ENCODE results near the gene F2R.

The F2R gene

GRCh38 chr5:76690704-76691466, 25.0 kb upstream of the F2R start:
- FAIRE-seq: no peak

- FAIRE-seq: no peak
Observed at GRCh38 chr5:76691467-76692273, 24.3 kb upstream of the F2R start.

DNA sequence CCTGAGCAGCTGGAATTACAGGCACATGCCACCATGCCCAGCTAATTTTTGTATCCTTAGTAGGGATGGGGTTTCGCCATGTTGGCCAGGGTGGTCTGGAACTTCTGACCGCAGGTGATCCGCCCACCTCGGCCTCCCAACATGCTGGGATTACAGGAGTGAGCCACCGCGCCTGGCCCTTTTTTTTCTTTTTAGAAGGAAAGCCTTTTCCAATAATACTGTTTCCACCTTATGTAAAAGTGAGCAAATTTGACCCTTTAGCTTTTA, 23.7 kb upstream of the F2R start:
- no peak for FAIRE-seq

DNA sequence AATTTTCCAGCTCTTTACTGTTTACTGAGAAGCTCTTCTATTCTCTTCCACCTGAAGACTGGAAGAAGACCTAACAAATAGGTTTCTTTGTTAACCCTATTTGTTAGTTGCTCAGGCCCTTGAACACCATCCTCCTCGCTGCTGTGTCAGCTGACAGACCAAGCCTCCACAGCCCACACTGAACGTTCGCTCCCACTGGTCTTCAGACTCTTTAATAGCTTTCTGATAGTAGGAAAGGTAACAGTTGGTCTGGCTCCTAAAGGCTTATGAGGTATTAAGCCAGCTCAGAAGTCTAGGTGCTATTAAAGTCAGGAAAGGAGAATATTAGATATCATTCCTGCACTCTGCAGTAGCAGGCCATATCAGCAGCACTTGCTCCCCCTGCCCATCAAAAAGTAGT, 23.3 kb upstream of the F2R start:
- FAIRE-seq: no peak

- FAIRE-seq: no peak
Observed at GRCh38 chr5:76693141-76693540, 22.8 kb upstream of the F2R start.

- FAIRE-seq: no peak
Observed at GRCh38 chr5:76694317-76694716, 21.6 kb upstream of the F2R start.

- FAIRE-seq: no peak
Observed at GRCh38 chr5:76695346-76695745, 20.6 kb upstream of the F2R start.

DNA sequence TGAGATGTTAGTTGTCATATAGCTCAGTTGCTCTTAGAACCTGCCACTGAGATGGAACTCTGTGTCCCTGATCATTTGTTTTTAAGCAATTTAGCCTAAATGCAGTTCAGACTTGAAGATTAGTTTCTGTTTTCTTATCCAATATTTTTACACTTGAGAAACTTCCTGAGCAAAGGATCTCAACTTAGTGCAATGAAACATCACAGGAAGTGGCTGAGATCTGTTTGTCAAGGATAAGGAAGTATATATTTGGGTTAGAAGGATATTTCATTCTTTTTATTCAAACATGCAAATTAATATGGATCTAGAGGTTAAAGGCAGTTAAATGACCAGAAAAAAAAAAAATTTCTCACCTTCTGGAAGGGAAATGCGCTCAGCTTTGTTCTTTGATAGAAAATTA, 19.7 kb upstream of the F2R start:
- FAIRE-seq: no peak

DNA sequence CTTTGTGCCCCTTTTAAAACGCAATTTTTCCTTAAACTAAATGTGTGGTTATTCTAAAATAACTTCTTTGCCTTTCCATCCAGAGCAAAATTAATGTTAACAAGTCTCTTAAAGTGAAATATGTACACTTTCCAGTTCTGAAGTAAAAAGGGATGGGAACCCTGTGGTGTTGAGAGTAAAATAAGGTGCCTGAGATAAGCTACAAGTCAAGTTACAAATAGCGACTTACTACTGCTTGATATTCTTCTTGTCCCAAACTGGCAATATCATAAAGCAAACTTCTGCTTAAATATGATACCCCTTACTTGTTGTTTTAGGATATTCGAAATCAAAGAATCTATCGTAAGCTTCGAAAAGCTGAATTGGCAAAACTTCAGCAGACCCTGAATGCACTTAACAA, 18.3 kb upstream of the F2R start:
- no peak for FAIRE-seq

GRCh38 chr5:76700571-76700970, 15.4 kb upstream of the F2R start:
- FAIRE-seq: no peak

GRCh38 chr5:76701298-76701697, 14.6 kb upstream of the F2R start:
- FAIRE-seq: no peak

DNA sequence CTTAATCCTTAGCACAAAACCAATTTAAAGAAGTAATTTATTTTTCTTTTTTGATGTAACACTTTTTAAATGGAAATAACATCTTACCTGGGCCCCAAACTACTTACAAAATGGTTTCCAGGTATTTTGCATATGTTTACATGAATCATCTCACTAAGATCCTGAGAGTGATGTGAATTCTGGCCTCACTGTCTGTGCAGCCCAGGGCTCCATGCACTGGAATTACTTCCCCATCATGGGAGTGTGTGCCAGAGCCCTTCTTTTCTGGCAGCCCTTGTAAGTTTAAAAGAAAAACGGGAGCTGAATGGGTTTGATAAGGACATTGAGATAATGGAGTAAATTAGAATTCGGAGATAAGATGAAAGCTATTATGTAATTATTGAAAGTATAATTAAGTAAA, 12.2 kb upstream of the F2R start:
- FAIRE-seq: no peak

DNA sequence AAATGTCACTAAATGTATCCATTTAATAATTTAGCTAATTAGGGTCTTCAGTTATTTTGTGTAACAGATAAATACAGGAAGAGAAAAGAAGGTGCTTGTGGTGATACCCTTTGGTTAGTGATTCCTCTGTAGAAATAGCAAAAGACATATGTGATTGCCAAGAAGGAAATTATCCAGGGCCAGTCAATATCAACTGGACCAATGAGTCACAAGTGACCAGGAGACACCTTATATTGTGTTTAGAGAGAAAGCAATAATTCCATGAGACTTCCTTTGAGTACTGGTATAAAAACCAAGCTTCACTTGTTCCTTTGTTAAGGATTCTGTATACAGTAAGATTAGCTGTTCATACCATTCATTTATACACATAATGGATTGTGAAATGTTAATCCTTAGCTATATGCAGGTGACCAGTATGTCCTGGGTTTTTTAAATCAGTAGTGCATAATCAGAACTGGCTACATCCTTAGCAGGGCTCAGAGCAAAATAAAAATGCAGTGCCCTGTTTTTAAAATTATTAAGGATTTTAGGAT, 11.7 kb upstream of the F2R start:
- no peak for FAIRE-seq

DNA sequence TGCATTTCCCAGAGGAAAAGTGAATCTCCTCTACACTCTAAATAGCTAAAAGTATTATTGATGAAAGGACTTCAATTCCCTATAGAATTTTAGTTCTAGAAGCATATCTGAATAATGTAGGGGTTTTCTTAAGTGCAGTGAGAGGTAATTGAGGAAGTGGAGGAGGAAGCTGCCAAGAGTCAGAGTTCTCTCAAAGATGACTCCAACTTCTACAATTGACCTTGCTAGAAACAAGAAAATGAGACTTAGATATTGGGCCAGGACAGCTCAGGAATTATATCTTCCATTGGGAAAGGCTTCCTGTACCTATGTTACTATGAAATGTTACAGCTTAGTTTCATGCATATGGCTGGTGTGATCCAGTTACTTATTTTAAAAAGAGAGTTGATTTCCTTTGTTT, 10.4 kb upstream of the F2R start:
- FAIRE-seq: no peak

- FAIRE-seq: no peak
Observed at GRCh38 chr5:76709762-76710161, 6.2 kb upstream of the F2R start.

DNA sequence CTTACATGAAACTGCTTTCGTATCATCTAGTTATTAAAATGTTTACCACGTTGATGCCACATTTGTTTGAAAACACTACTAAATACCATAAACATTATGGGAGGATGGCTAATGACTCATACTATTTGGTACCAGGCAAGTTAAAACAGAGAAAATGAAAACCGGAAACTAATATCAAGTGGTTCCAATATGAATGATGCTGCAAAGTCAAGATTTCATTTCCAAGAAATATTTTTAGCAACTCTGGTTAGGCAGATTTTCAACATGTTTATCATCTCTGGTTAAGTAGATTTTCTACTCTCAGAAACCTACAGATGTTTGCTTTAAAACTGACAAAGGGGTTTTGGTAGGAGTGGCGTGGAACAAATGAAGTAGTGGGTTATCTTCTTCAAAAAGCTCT, 4.9 kb upstream of the F2R start:
- FAIRE-seq: no peak

GRCh38 chr5:76714751-76715485, 1.0 kb upstream of the F2R start:
- no peak for FAIRE-seq

DNA sequence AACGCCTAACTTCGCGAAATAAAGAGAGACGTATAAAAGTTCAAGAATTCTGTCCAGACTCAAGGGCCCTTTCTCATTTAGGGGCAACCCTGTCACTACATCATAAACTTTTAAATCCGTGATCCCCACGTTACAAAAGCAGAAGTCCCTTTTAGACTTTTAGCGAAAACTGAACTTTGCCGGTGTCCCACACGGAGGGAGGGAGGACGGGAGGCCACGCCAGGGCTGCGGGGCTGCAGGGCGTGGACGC, 515 bp upstream of the F2R start:
- no peak for FAIRE-seq

GRCh38 chr5:76716456-76717157, 681 bp downstream of the F2R start:
- no peak for FAIRE-seq

- FAIRE-seq: no peak
Observed at GRCh38 chr5:76717222-76718083, 1.5 kb downstream of the F2R start.

- FAIRE-seq: no peak
Observed at GRCh38 chr5:76718381-76718832, 2.5 kb downstream of the F2R start.

DNA sequence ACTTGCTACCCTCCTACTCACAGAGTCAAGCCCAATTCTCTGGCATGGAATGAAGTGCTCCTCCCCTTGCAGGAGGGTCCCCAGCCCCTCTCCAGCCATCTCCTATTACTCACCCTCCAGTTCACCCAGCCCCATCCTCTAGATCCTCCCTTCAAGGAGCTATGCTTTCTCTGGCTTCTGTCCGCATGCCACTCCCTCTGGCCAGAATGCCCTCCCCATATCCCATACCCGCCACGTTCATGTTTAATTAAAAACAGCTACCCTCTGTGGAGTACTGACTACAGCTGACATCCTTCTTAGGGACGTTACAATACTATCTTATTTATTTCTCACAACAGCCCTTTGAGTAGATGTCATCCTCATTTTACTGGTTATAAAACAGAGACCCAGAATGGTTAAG, 3.0 kb downstream of the F2R start:
- FAIRE-seq: no peak

Data from A204.1 (cell line).